Suppressor macrophage (primary cell): ENCODE measurements around the gene ATRNL1.
"Not testable (repeated sequence)": the region's sequence is repeated elsewhere in the genome, so short reads cannot be mapped to it uniquely, and the experiment has no call there.

Source experiments
- DNase-seq, 4 experiments: peaks; one replicate each; pipeline ENCODE4 v3.0.0-alpha.2; 2020 to 2022

The ATRNL1 gene

DNA sequence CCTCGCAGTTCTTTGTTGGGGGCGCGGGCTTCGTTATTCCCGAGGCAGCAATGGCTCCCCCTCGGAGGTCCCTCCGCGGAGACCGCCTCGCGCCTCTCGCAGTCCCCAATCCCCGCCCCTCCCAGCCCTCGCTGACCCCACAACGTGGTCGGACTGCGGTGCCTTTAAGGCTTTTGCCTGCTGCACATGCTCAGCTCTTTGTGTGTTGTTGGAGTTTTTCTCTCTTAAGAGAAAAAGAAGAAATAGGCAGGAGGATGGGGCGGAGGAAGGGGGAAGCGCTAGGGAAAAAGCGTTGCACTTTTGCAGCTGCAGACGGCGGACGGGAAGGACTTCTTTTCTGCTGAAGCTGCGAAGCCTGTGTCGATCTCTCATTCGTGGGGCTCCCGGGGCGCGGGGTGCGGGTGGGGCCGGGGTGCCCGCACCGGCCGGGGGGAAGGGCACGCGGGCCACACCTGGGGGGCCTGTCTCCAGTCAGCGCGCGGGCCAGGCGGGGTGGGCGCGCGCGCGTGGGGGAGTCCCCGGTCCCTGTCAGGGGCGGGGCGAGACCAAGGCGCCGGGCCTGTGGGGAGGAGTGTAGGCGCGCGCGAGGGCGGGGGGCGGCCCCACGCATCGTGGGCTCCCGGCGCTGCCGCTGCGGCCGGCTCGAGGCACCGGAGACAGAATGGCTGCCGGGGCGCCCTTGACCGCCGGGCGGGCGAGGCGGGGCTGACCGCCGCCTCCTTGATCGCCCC is 445 bp upstream of the ATRNL1 start:
- peak; percentile 21 to 49 (median 38) for DNase-seq

DNA sequence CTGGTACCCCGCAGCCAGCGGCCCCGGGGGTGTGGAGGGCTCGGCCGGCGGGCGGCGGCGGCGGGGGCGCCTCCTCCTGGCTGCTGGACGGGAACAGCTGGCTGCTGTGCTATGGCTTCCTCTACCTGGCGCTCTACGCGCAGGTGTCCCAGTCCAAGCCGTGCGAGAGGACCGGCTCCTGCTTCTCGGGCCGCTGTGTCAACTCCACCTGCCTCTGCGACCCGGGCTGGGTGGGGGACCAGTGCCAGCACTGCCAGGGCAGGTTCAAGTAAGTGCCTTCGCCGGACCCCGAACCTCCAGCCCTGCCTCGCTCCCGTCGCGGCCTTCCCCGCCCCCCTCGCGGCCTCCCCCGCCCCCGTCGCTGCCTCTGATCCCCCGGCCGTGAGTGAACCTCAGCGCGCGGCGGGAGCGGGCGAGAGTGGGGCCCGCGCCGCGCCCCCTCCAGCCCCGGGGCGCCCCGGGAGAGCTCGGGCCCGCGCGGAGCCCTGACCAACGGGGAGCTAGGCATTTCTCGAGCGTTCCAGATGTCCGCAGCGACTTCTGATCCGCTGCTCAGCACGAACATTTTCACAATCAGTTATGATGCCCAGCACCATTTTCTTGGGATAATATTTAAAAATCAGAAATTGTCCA is 727 bp downstream of the ATRNL1 start:
- DNase-seq, result peak in 1 of 4 experiments; percentile 2

DNA sequence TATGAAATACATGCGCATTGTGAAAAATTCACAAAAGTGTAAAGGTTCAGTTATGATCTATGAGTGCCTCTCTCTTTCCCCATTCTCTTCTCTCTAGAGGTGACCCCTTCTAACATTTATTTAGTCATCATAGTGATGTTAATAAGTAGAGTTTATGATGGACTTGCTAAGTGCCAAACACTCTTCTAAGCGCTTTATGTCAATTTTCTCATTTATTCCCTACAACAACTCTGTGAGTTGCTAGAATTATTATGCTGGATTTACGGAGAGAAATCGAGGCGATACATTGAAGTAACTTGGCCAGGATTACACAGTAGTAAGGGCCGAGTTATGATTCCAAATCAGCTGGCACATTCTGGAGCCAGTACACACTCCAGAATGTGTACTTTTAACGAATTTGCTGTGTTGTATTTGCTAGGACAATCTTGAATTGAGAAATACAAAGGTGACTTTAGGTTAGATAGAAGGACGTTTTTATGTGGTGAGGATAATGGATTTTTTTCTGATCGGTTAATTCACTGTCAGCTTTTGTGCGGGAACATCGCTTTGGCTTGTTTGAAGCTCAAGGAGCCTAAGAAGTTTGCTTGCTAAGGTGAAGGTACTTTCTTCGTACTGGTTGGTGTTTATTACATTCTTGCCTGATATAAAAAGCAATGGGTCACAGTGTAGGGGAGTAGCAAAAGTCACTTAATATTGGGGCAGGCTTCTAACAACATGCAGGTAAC is 1.4 kb downstream of the ATRNL1 start:
- DNase-seq, result no peak

DNA sequence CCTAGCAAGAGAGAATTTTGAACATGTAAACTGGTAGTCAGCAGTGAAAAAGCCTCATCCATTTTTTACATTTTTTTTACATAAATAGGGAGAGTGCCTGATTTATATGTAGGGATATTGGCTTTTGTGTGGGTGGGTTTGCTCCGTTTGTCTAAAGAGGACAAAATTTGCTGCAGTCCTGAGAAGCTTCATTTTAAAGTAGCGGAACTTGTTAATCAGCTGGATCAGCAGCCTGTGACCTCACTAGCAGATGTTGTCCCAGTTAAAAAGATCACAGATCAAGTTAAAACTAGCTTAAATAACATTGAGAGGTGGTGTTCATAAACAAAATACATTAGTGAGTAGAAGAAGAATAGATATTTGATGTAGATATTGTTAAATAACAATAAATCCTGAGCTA is 2.6 kb downstream of the ATRNL1 start:
- no peak for DNase-seq

DNA sequence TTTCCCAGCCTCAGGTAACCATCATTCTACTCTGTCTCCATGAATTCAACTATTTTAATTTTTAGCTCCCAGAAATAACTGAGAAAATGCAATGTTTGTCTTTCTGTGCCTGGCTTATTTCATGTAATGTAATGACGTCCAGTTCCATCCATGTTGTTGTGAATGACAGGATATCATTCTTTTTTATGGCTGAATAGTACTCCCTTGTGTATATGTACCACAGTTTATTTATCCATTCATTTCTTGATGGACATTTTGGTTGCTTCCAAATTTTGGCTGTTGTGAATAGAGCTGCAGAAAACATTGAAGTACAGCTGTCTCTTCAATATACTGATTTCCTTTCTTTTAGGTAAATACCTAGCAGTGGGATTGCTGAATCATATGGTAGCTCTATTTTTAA is 10.5 kb downstream of the ATRNL1 start:
- no peak for DNase-seq

DNA sequence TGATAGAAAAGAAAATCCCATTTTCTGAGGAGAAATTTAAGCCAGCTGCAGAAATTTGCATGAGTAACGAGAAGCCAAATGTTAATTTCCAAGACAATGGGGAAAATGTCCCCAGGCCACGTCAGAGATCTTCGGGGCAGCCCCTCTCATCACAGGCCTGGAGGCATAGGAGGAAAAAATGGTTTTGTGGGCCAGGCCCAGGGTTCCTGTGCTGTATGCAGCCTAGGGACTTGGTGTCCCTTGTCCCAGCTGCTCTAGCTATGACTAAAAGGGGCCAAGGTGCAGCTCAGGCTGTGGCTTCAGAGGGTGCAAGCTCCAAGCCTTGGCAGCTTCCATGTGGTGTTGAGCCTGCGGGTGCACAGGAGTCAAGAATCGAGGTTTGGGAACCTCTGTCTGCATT is 12.2 kb downstream of the ATRNL1 start:
- DNase-seq, result not testable (repeated sequence)

DNA sequence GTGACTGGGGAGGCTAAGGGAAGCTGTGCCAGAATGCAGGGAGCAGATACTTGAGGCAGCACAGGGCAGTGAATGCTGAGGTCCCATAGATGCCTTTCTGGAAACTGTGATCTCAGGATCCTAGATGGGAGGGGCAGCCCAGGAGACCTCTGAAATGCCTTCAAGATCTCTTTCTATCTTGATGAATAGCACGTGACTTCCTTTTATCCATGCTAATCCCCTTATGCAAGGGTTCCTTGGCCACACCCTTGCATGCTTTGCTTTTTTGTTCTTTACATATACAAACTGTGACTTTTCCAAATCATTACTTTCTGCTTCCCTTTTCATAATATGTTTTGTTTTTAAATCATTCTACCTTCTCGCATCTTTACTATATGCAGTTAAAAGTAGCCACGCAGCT is 14.7 kb downstream of the ATRNL1 start:
- DNase-seq, result no peak

DNA sequence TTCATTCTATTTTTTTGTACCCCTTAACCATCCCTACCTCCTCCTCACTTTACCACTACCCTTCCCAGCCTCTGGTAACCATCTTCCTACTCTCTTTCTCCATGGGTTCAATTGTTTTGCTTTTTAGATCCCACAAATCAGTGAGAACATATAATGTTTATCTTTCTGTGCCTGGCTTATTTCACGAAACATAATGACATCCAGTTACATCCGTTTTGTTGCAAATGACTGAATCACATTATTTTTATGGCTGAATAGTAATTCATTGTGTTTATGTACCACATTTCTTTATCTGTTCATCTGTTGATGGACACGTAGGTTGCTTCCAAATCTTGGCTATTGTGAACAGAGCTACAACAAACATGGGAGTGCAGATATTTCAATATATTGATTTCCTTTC is 24.1 kb downstream of the ATRNL1 start:
- no peak for DNase-seq

DNA sequence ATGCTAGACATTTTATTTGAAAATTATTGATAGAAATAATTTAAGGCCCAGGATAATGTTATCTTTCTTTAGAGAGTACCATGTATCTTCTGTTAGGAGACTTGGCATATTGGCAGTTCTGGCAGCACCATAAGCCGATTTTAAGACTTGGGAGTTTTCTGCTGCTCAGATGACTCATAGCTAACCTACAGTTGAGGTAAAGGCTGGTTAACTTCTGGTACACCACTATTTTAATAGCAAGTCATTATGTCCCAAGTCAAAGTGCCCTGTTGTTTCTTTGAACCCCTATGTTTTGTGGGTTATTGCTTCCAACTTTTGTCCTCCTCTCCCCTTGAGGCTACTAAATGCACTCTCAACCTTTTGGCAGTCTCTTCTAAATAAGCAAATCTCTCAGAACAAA is 25.2 kb downstream of the ATRNL1 start:
- DNase-seq, result no peak

DNA sequence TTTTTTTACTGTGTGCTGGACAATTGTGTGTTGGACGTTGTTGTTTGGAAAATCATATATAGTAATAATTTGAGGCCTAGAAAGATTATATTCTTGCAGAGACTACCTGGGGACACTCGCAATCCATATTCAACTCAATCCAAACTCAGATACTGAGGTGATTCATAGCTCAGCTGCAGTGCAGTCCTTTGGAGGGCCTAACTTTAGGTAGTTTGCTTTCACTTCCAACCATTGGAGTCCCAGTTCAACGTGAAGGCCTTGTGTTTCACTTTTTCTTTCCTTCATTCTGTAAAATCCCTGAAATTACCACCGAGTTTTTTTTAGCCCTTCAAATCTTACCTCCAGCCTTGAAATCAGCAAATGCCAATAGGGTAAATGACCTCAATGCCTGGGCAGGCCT is 32.3 kb downstream of the ATRNL1 start:
- DNase-seq, result no peak

DNA sequence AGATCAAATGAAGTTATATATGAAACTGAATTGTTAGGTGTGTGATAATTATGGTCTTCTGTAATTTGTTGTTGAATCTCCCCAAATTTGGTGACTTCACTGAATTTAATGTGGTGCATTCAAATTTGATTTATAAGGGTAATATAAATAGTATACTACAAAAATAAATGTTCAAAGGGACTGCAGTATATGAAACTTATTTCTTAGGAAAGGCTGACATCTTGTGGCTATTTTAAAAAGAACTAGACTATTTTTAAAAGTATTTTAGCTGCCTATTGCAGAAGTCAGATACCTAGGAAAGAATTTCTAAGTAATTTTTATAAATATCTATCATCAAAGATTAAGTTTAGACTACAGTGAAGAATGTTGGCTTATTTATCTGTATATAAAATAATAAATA is 36.6 kb downstream of the ATRNL1 start:
- DNase-seq, result peak in 2 of 4 experiments; percentile 55 to 62

DNA sequence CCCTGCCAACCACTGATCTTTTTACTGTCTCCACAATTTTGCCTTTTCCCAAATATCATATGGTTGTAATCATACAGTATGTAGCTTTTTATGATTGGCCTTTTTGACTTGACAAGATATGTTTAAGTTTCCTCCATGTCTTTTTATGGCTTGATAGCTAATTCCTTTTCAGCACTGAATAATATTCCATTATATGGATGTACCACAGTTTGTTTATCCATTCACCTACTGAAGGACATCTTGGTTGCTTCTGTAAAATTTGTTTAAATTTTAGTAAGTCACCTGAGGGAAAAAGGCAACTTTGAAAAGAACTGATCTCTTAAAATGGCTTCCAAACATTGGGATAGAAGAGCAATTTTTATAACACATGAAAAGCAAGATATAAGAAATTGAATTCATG is 43.5 kb downstream of the ATRNL1 start:
- no peak for DNase-seq

DNA sequence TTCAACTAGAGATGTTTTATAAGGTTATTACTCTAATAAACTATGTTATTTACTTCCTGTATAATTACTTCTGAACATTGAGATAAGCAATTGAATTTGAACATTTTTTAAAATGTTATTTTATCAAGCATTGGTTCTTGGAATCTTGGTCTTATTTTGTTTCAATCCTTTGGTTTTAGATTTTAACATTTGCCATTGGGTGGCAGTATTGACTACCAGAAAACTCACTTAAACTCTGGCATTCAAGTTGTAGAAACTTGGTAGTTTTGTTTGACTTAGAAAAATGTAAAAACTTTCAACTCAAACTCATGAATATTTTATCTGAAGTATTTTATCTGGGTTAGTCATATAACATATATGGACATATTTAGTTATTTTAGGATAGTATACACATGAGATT is 48.1 kb downstream of the ATRNL1 start:
- DNase-seq, result peak; percentile 5 to 32 (median 18)

DNA sequence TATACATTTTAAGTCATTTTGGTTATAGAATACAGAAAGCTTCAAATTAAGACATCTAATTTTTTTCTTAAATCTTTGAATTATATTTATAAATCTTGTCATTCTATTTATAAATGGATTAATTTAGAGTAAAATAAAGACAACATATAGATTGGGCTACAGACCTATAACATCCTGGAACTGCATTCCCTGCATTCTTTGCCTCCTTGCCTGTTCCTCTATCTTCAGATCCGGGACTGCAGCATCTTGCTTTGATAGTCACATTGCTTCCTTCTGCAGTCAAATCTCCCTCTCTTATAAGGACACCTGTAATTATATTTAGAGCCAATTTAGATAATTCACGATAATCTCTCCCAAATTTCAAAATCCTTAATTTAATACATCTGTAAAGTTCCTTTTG is 64.2 kb downstream of the ATRNL1 start:
- no peak for DNase-seq

DNA sequence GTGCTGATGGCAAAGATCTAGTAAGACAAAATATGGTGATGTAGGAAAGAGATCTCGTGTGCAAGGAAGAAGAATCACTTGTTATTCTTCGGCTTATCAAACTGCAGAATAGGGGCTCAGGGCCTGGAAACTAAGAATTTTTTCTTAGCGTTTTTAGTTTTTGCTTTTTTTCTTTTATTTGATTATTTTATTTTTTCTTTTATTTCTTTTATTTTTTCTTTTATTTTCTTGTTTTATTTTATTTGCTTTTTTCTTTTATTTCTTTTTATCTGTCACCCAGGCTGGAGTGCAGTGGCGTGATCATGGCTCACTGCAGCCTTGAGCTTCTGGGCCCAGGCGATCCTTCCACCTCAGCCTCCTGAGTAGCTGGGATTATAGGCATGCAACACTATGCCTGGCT is 70.0 kb downstream of the ATRNL1 start:
- no peak for DNase-seq

DNA sequence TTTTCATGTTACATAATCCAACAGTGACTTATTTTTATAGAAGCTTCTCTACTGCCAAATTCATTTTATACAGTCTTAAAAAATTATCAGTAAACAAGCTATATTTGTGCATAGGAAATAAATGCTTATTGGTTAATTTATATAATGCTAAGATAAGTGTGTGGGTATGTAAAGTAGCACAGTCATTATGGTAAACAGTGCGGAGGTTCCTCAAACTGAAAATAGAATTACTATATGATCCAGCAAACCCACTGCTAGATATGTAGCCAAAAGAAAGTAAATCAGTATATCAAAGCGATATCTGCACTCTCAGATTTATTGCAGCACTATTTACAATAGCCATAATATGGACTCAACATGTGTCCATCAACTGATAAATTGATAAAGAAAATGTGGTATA is 71.1 kb downstream of the ATRNL1 start:
- peak in 2 of 4 experiments; percentile 7 to 22 for DNase-seq

DNA sequence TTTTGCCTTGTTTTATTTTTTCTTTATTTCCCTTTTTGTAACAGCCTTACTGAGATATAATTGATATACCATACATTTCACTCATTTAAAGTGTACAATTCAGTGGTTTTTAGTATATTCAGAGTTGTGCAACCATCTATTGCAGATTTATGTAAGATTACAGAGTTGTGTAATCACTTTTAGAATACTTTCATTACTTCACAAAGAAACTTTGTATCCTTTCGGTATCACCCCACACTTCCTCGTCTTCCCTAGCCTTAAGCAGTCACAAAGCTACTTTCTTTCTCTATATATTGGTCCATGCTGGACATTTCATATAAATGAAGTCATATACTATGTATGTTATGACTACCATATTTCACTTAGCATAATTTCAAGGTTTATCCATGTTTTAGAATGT is 74.6 kb downstream of the ATRNL1 start:
- DNase-seq, result peak; percentile 8 to 67 (median 34)

DNA sequence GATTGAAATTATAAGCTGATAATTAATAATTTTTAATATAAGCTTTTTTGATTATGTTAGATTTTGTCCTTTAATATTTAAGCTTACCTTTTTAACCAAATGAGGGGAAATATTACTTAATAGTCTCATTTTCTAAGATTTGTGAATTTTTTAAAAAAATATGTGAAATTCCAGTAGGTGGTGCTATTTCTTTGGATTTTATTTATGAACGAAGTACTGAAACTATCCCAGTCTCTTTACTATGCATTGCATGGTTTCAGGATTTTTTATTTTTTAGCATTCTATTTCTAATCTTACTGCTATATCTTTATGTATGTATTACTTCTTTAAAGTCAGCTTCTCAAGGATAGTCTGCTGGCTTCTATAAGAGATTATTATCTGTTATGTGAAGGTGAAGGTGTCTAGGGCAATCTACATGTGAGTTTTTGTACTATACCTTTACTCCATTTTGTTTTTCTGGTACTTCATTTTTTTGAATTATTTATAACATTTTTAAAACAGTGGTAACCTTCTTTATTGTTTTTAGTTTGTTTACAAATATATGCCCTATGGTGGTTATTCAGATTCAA is 78.3 kb downstream of the ATRNL1 start:
- peak in 2 of 4 experiments; percentile 36 to 56 for DNase-seq

DNA sequence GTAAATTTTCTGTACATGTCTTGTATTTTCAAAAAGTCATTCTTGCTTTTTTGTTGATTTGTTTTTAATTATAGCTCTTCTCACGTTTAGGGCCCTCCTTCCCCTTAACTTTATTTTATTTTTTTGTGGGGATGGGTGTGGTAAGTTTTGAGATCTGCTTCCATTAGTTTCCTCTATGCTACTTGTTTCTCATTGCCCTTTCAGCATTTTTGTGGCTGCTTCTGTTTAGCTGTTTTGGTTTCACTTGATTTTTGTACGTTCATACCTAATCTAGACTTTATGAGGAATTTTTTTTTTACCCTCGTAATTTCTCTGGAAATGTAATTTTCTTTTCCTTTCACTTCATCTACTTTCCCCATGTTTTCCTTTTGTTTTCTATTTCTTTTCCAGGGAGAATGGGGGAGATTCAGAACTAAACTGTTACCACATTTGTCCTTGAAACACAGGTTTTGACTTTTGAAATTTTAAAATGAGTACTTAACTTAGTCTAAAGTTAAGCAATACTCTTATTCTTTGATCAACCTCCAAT is 80.8 kb downstream of the ATRNL1 start:
- DNase-seq, result no peak

DNA sequence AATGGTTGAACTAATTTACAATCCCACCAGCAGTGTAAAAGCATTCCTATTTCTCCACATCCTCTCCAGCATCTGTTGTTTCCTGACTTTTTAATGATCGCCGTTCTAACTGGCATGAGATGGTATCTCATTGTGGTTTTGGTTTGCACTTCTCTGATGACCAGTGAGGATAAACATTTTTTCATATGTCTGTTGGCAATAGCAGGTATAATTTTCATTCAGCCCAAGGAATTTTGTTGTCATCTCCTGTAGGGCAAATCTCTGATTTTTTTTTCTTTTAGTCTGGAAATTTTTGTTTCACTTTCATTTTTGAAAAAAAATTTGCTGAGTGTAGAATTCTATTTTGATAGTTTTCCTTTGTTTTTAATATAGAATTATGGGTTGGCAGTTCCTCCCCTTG is 114.1 kb downstream of the ATRNL1 start:
- not testable (repeated sequence) for DNase-seq

DNA sequence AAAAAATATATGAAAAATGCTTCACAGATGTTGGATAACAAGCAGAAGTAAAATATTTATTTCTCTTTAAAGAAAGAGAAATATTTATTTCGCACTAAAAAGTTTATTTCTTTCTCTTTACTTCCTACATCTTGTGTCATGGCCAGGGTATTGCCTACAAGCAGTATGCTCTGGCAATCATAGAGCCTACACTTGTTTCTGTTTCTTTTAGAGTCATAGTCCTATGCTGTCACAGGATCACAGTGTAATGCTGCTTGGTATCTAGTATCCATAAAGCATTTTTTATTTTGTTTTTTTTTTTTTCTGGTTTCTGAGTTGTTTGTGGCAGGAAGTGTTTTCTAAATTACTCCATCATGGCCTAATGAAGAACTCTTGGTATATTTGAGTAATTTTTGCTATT is 116.0 kb downstream of the ATRNL1 start:
- no peak for DNase-seq

DNA sequence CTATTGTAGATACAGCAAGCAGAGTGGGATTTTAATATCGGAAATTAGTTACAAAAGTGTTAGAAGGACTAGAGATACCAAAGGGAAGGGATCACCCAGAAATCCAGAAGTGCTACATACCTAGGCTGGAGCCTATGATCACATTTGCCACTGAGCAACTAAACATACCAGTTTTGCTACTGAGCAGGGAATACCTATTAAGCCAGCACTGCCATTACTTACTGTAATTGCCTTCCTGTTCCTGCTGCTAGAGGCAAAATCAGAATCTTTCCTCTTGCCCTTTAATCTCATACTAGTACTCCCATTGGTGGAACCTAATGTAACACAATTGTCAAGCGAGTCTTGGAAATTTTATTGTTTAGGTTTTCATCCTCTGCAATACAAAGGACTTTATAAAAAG is 121.7 kb downstream of the ATRNL1 start:
- DNase-seq, result no peak

DNA sequence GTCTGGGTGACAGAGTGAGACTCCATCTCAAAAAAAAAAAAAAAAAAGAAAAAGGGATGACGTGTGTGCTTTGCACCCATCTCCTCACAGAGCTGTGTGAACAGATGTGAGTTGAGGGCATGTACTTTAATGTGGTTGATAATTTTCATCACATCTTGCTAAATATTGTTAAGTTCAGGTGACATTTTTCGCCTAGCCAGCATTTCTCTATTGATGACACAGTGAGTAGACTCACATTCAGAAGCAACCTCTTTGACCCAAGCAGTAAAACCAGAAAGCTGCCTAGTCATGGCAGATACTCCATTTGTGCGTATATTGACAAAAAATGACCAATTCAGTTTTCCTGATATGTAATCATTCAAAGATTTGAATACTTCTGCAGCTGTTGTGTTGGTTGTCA is 126.0 kb downstream of the ATRNL1 start:
- no peak for DNase-seq
